ENCODE data around the gene SLAMF8. TPM values are rescaled to one million over a fixed set of nuclear protein-coding genes. Genes with fewer than 3 reads are reported as not detected.

The SLAMF8 gene
- total RNA-seq, 1 experiment from 2014 or later = not detected

- CTCF ChIA-PET = interaction anchor here (0.5 to 10.4 kb wide), 7 partner anchors 10 to 708 kb away, joined by 3 to 146 read pairs (median 5); no protein-coding TSS in a partner anchor
- no peaks in the 10 kb centered on the region for H3K36me3 Mint-ChIP-seq (ENCODE audit: insufficient read depth, unreplicated experiment)
- H3K4me3 Mint-ChIP-seq (ENCODE audit: unreplicated experiment) = no peak overlapping the region
- peaks cover 51% of the 10 kb centered on the region for H3K4me1 Mint-ChIP-seq (ENCODE audit: insufficient read depth, unreplicated experiment)
- no peaks in the 10 kb centered on the region for H3K9me3 Mint-ChIP-seq (ENCODE audit: unreplicated experiment)
- no peaks in the 10 kb centered on the region for H3K27me3 Mint-ChIP-seq (ENCODE audit: insufficient read depth, unreplicated experiment)
- no TSS peak for BruUV-seq (replicated peaks)
- intact Hi-C loops (cut with micrococcal nuclease) = no loop called here
- H3K27ac Mint-ChIP-seq (ENCODE audit: low read depth, unreplicated experiment) = peak overlapping the region; percentile 85
- POLR2A ChIA-PET = interaction anchor here (1.0 to 9.6 kb wide), 6 partner anchors 11 to 161 kb away, joined by 3 to 82 read pairs (median 9); partner anchors contain the start of gene TAGLN2
- no peak for TF ChIP-seq CTCF (IDR thresholded peaks at IDR 0.05; ENCODE audit: unreplicated experiment)
- no peak for DNase-seq (ENCODE audit: unreplicated experiment)
These were observed 42.9 kb downstream of the SLAMF8 start for GRCh38 chr1:159869607-159870006.

- Mint-ChIP-seq H3K4me3 (ENCODE audit: unreplicated experiment) (no peak overlapping the region), H3K27ac (ENCODE audit: low read depth, unreplicated experiment) (no peak overlapping the region), H3K9me3 (ENCODE audit: unreplicated experiment) (no peaks in the 10 kb centered on the region), H3K27me3 (ENCODE audit: insufficient read depth, unreplicated experiment) (no peaks in the 10 kb centered on the region), H3K4me1 (ENCODE audit: insufficient read depth, unreplicated experiment) (peaks cover 51% of the 10 kb centered on the region), H3K36me3 (ENCODE audit: insufficient read depth, unreplicated experiment) (no peaks in the 10 kb centered on the region)
- TF ChIP-seq CTCF (IDR thresholded peaks at IDR 0.05; ENCODE audit: unreplicated experiment) = no peak
- intact Hi-C loops (cut with micrococcal nuclease) = no loop called here
- BruUV-seq (replicated peaks) = no TSS peak
- ChIA-PET CTCF (interaction anchor here (0.8 to 10.4 kb wide), 9 partner anchors 9 to 659 kb away, joined by 3 to 146 read pairs (median 5); partner anchors contain the start of gene FCRL6), POLR2A (interaction anchor here (0.7 to 9.6 kb wide), 3 partner anchors 9 to 27 kb away, joined by 3 to 82 read pairs (median 80); no protein-coding TSS in a partner anchor)
- DNase-seq (ENCODE audit: unreplicated experiment) = no peak
These were observed 44.0 kb downstream of the SLAMF8 start for GRCh38 chr1:159870704-159871103.

- POLR2A ChIA-PET = interaction anchor here (9.6 kb wide), 1 partner anchor 19 kb away, joined by 80 read pairs; no protein-coding TSS in a partner anchor
- Mint-ChIP-seq H3K9me3 (ENCODE audit: unreplicated experiment) (no peaks in the 10 kb centered on the region), H3K36me3 (ENCODE audit: insufficient read depth, unreplicated experiment) (no peaks in the 10 kb centered on the region), H3K27ac (ENCODE audit: low read depth, unreplicated experiment) (no peak overlapping the region), H3K4me3 (ENCODE audit: unreplicated experiment) (no peak overlapping the region), H3K27me3 (ENCODE audit: insufficient read depth, unreplicated experiment) (no peaks in the 10 kb centered on the region), H3K4me1 (ENCODE audit: insufficient read depth, unreplicated experiment) (peaks cover 31% of the 10 kb centered on the region)
- no TSS peak for BruUV-seq (replicated peaks)
- no peak for DNase-seq (ENCODE audit: unreplicated experiment)
- TF ChIP-seq CTCF (IDR thresholded peaks at IDR 0.05; ENCODE audit: unreplicated experiment) = no peak
- CTCF ChIA-PET = interaction anchor here (0.6 to 10.4 kb wide), 10 partner anchors 8 to 1308 kb away, joined by 3 to 146 read pairs (median 4); no protein-coding TSS in a partner anchor
- intact Hi-C loops (cut with micrococcal nuclease) = no loop called here
These were observed 46.2 kb downstream of the SLAMF8 start for GRCh38 chr1:159872891-159873290.

GRCh38 chr1:159873530-159874143 lies 47.0 kb downstream of the SLAMF8 start:
- BruUV-seq (replicated peaks) = no TSS peak
- intact Hi-C loops (cut with micrococcal nuclease) = no loop called here
- no peak for DNase-seq (ENCODE audit: unreplicated experiment)
- H3K4me1 Mint-ChIP-seq (ENCODE audit: insufficient read depth, unreplicated experiment) = peaks cover 32% of the 10 kb centered on the region
- CTCF ChIA-PET = interaction anchor here (0.6 to 10.4 kb wide), 10 partner anchors 17 to 1308 kb away, joined by 3 to 164 read pairs (median 4); no protein-coding TSS in a partner anchor
- H3K36me3 Mint-ChIP-seq (ENCODE audit: insufficient read depth, unreplicated experiment) = no peaks in the 10 kb centered on the region
- no peaks in the 10 kb centered on the region for H3K27me3 Mint-ChIP-seq (ENCODE audit: insufficient read depth, unreplicated experiment)
- TF ChIP-seq CTCF (IDR thresholded peaks at IDR 0.05; ENCODE audit: unreplicated experiment) = no peak
- POLR2A ChIA-PET = interaction anchor here (0.6 to 9.6 kb wide), 4 partner anchors 20 to 430 kb away, joined by 3 to 80 read pairs (median 3); no protein-coding TSS in a partner anchor
- H3K9me3 Mint-ChIP-seq (ENCODE audit: unreplicated experiment) = no peaks in the 10 kb centered on the region
- H3K27ac Mint-ChIP-seq (ENCODE audit: low read depth, unreplicated experiment) = no peak overlapping the region
- H3K4me3 Mint-ChIP-seq (ENCODE audit: unreplicated experiment) = no peak overlapping the region
